SIG-M5 treated with dmso at 0.1 percent for 504 hours (cell line): Measurements from ENCODE around the gene IFTAP.
"Not testable (repeated sequence)": the region's sequence is repeated elsewhere in the genome, so short reads cannot be mapped to it uniquely, and the experiment has no call there.

ENCODE experiments used
- DNase-seq: peaks from one replicate; lab custom pipeline; 2025; ENCODE audit not compliant: unreplicated experiment; lab: John Stamatoyannopoulos, UW

Gene IFTAP

GRCh38 chr11:36594316-36594989 lies at the start of gene IFTAP:
Gene IFTAP, plus strand, starts transcription at chr11:36594502. Its CDS starts 15,602 bp downstream, at chr11:36610104.
- DNase-seq = peak; percentile 86

- no peak for DNase-seq
These were observed 43.8 kb upstream of the IFTAP start for GRCh38 chr11:36550385-36551115.

- not testable (repeated sequence) for DNase-seq
These were observed 36.9 kb upstream of the IFTAP start for GRCh38 chr11:36557390-36557789.

- DNase-seq = no peak
These were observed 36.3 kb upstream of the IFTAP start for GRCh38 chr11:36557991-36558390.

GRCh38 chr11:36558571-36559413 lies 35.5 kb upstream of the IFTAP start:
- no peak for DNase-seq

- peak; percentile 42 for DNase-seq
These were observed 29.8 kb upstream of the IFTAP start for GRCh38 chr11:36564376-36565030.

- DNase-seq = no peak
These were observed 29.2 kb upstream of the IFTAP start for GRCh38 chr11:36565031-36565610.

GRCh38 chr11:36566407-36567053 lies 27.8 kb upstream of the IFTAP start:
- no peak for DNase-seq

GRCh38 chr11:36567694-36568093 lies 26.6 kb upstream of the IFTAP start, which contains the start of gene RAG1:
Gene RAG1, plus strand, starts transcription at chr11:36568007. Its CDS starts 5,298 bp downstream, at chr11:36573305.
- DNase-seq = no peak

GRCh38 chr11:36569095-36569494 lies 25.2 kb upstream of the IFTAP start:
- DNase-seq = no peak

GRCh38 chr11:36574486-36574885 lies 19.8 kb upstream of the IFTAP start:
- DNase-seq = no peak

- DNase-seq = no peak
These were observed 16.9 kb upstream of the IFTAP start for GRCh38 chr11:36577373-36577772.

- no peak for DNase-seq
These were observed 16.4 kb upstream of the IFTAP start for GRCh38 chr11:36577859-36578258.

- DNase-seq = no peak
These were observed 15.8 kb upstream of the IFTAP start for GRCh38 chr11:36578458-36578857.

GRCh38 chr11:36581536-36581935 lies 12.8 kb upstream of the IFTAP start:
- DNase-seq = no peak

- DNase-seq = no peak
These were observed 10.6 kb upstream of the IFTAP start for GRCh38 chr11:36583667-36584066.

GRCh38 chr11:36586543-36586942 lies 7.8 kb upstream of the IFTAP start:
- peak; percentile 1 for DNase-seq

- DNase-seq = no peak
These were observed 6.2 kb upstream of the IFTAP start for GRCh38 chr11:36588099-36588498.

- DNase-seq = no peak
These were observed 3.8 kb upstream of the IFTAP start for GRCh38 chr11:36590513-36590912.

GRCh38 chr11:36591433-36591832 lies 2.9 kb upstream of the IFTAP start:
- DNase-seq = no peak
